HG02970 (cell line): Measurements from ENCODE around the gene NEURL1B.
"Not testable (repeated sequence)": the region's sequence is repeated elsewhere in the genome, so short reads cannot be mapped to it uniquely, and the experiment has no call there.

Experiments used
- ATAC-seq: cut with Tn5 transposase; IDR thresholded peaks from one replicate; pipeline ENCODE4 v1.9.1; 2021; ENCODE audit warnings: mild to moderate bottlenecking, moderate library complexity, moderate number of reproducible peaks; ENCODE audit not compliant: unreplicated experiment, low FRiP score

The NEURL1B gene

DNA sequence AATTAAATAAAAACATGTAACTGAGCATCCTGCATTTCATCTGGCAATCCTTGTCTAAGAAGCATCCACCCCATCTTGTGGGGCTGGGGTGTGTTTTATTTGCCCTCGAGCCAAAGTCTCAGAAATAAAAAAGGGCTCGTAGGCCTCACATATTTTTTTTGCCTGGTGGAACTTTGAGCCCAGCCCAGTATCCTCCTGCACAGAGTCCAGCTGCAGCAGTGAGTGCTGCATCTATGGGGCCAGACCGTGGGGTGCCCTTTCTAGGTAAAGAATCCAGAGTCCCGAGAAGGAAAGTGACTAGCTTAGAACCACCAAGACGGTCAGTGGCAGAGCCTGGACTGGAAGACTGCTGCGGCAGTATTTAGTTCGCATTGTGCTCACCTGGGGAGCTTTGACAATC is 33.1 kb downstream of the NEURL1B start:
- no peak for ATAC-seq

DNA sequence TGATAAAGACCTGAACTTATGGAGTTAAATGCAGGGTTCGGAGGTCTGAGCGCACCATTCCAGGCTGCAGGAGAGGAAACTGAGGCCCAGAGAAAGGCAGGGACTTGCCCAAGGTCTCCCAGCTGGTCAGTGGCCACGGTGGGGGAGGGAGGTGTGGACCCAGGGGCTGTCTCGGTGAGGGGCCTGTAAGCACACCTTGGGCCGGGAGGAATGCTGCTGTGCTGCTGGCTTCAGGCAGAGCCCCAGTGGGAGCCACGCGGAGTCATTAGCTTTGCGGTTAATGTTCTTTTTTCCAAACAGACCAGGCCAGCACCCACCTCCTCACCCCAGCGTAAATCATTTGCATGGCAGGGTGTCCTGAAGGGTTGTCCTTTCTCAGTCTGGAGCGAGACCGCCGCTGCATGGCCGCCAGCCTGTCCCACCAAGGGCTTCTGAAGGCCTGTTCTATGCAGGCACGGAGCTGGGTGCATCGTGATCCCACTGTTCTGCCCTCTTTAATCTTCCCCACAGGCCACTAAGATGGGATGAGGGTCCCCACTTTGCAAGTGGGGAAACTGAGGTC is 35.9 kb downstream of the NEURL1B start:
- ATAC-seq, result no peak

GRCh38 chr5:172678362-172678874 is 37.4 kb downstream of the NEURL1B start:
- not testable (repeated sequence) for ATAC-seq

- no peak for ATAC-seq
These were observed 37.8 kb downstream of the NEURL1B start for GRCh38 chr5:172678902-172679301.

DNA sequence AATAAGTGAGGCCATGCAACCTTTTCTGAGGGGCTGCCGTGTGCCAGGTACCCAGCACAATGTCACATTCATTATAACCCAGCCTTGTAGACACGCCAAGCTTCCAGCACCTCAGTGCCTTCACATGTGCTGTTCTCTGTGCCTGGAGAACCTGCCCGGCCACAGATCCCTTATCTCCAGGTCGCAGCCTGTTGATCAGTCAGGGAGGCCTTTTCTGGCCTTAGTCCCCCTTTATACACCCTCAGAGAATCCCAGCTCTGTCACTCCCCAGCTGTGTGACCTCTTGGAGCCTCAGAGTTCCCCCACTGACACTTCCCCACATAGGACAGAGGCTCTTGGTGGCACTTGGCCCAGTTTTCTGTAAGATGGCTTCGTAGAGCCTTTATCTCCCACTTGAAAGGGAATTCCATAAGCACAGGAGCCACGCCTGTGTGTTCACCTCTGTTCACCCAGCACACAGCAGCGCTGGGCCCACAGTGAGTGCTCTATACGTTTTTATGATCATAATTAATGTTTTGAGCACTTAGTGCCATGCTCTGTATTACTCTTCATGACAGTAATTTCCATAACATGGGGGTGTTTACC is 38.7 kb downstream of the NEURL1B start:
- no peak for ATAC-seq

- ATAC-seq, result no peak
These were observed 39.9 kb downstream of the NEURL1B start for GRCh38 chr5:172680921-172681320.

- no peak for ATAC-seq
These were observed 40.4 kb downstream of the NEURL1B start for GRCh38 chr5:172681421-172681820.

GRCh38 chr5:172683264-172683644 is 42.2 kb downstream of the NEURL1B start:
- no peak for ATAC-seq

DNA sequence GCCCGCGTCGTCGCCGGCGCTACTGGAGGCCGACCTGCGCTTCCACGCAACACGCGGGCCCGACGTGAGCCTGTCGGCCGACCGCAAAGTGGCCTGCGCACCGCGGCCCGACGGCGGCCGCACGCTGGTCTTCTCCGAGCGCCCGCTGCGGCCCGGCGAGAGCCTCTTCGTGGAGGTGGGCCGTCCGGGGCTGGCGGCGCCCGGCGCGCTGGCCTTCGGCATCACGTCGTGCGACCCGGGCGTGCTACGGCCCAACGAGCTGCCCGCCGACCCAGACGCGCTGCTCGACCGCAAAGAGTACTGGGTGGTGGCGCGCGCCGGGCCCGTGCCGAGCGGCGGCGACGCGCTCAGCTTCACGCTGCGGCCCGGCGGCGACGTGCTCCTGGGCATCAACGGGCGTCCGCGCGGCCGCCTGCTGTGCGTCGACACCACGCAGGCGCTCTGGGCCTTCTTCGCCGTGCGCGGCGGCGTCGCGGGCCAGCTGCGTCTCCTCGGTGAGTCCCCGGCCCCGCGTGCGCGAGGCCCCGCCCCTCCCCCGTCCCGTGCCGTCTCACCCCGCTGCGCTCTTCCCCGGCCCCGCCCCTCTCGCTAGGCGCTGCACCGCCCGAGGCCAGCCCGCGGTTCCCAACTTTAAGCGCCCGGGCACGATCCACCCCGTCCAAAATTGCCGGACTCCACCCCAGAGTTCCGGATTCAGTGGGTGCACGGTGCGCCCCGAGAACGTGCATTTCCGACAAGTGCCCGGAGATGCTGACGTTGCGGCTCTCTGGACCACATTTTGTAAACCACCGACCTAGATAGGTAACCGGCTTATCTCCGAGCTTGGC is 42.8 kb downstream of the NEURL1B start:
- no peak for ATAC-seq

DNA sequence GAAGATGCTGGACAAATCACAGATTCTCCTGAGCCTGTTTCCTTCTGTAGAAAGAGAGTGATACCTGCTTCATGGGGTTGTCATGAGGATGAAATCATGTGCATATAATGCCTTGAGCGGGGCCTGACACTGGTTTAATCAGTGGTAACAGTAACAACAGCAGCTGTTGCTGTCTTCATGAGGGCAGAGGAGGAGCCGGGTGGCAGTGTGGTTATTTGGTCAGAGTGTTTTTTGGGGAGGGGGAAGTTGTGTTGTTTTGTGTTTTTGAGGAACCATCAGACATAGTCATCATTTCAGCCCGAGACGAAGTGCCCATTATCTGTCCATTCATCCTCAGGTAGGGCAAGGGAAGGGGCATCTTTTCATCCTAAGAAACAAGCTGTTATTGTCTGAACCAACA is 44.0 kb downstream of the NEURL1B start:
- ATAC-seq, result no peak

- ATAC-seq, result no peak
These were observed 45.0 kb downstream of the NEURL1B start for GRCh38 chr5:172686111-172686510.

GRCh38 chr5:172686539-172687390 is 45.7 kb downstream of the NEURL1B start:
- ATAC-seq, result no peak

DNA sequence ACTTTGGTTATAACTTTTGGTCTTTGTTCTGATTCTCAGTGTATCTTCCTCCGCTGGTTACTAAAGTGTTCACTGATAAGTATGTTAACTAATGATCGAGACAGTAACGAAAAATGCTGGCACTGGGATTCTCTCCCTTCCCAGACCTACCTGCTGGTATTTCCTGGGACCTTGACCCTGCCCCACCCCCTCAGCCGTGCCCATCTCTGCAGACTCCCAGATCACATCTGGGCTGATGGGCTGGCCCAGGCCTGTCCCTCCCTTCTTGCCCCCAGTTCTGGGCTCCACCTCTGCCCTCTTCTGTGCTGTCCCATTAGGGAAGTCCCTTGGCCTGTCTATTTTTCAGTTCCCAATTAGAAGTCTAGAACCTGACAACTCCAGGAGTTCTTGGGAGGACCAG is 46.9 kb downstream of the NEURL1B start:
- no peak for ATAC-seq

- no peak for ATAC-seq
These were observed 47.5 kb downstream of the NEURL1B start for GRCh38 chr5:172688349-172689217.

- ATAC-seq, result no peak
These were observed 48.1 kb downstream of the NEURL1B start for GRCh38 chr5:172689218-172689572.

- ATAC-seq, result no peak
These were observed 48.7 kb downstream of the NEURL1B start for GRCh38 chr5:172689801-172690200.

GRCh38 chr5:172690258-172691075 is 49.4 kb downstream of the NEURL1B start:
- ATAC-seq, result no peak

DNA sequence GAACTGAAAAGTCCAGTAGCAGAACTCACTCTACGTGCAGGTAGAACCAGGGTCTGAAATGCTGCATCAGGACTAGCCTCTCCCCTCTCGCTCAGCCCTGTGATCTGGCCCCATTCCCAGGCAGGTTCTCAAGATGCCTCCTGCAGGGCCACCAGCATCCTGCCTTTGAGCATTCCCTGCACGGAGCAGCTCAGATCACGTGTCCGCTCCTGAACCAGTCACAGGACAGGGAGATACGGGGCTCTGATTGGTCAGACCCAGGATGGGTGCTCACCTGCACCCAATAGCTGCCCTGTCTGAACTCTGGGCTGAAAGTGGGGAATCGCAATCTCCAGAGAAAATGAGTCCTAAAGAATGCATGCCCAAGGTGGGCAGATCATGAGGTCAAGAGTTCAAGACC is 50.8 kb downstream of the NEURL1B start:
- no peak for ATAC-seq

GRCh38 chr5:172692451-172692850 is 51.4 kb downstream of the NEURL1B start:
- no peak for ATAC-seq
